OCI-LY1 (cell line): ENCODE measurements around the gene NR3C1.

Experiments used
- H2AFZ ChIP-seq: fragments of 200-600 bp; sonication (generic), shearing (Covaris generic); 2 replicates; pipeline ENCODE4 v1.6.0; 2014; ENCODE audit warnings: antibody characterized with exemption, mild to moderate bottlenecking, low read length
- H3F3A ChIP-seq: fragments of 200-600 bp; sonication (generic), shearing (Covaris generic); 2 replicates; pipeline ENCODE4 v1.6.0; 2014; ENCODE audit warnings: mild to moderate bottlenecking, antibody characterized with exemption, low read length, moderate library complexity; ENCODE audit not compliant: insufficient read depth
- H3K27ac ChIP-seq: fragments of 200-600 bp; sonication (generic); 2 replicates; pipeline ENCODE4 v1.5.1; 2014; ENCODE audit warnings: low read length, mixed run types, mild to moderate bottlenecking, low read depth; ENCODE audit not compliant: poor library complexity, severe bottlenecking
- H3K27me3 ChIP-seq: fragments of 200-600 bp; sonication (generic); 2 replicates; pipeline ENCODE4 v1.6.0; 2014; ENCODE audit warnings: antibody characterized with exemption, mild to moderate bottlenecking, low read length, moderate library complexity; ENCODE audit not compliant: insufficient read depth
- H3K36me3 ChIP-seq: fragments of 200-600 bp; sonication (generic); 2 replicates; pipeline ENCODE4 v1.6.1; 2014; ENCODE audit warnings: mild to moderate bottlenecking, antibody characterized with exemption, low read length, moderate library complexity, mixed read lengths; ENCODE audit not compliant: insufficient read depth
- H3K4me1 ChIP-seq: fragments of 200-600 bp; sonication (generic); 2 replicates; pipeline ENCODE4 v1.5.1; 2014; ENCODE audit warnings: mild to moderate bottlenecking, low read length, moderate library complexity; ENCODE audit not compliant: insufficient read depth, severe bottlenecking
- H3K4me2 ChIP-seq: fragments of 200-600 bp; sonication (generic), shearing (Covaris generic); 2 replicates; pipeline ENCODE4 v1.6.1; 2014; ENCODE audit warnings: low read length
- H3K4me3 ChIP-seq: fragments of 200-600 bp; sonication (generic); 2 replicates; pipeline ENCODE4 v1.5.1; 2014; ENCODE audit warnings: low read length, low read depth, mild to moderate bottlenecking, mixed read lengths; ENCODE audit not compliant: poor library complexity, severe bottlenecking
- H3K79me2 ChIP-seq: fragments of 200-600 bp; shearing (Covaris generic); 2 replicates; pipeline ENCODE4 v1.6.1; 2016; ENCODE audit warnings: mixed run types, low read length, mixed read lengths; ENCODE audit not compliant: insufficient read depth
- H3K9ac ChIP-seq: fragments of 200-600 bp; sonication (generic), shearing (Covaris generic); 2 replicates; pipeline ENCODE4 v1.6.1; 2014; ENCODE audit warnings: mild to moderate bottlenecking, low read length, mixed read lengths
- H3K9me2 ChIP-seq: fragments of 200-600 bp; sonication (generic), shearing (Covaris generic); 2 replicates; pipeline ENCODE4 v1.6.1; 2014; ENCODE audit warnings: low read depth, mild to moderate bottlenecking, low read length, mixed read lengths
- H3K9me3 ChIP-seq: fragments of 200-600 bp; shearing (Covaris generic); 2 replicates; pipeline ENCODE4 v1.6.1; 2014; ENCODE audit warnings: low read length, mixed read lengths
- H4K20me1 ChIP-seq: fragments of 200-600 bp; sonication (generic), shearing (Covaris generic); 2 replicates; pipeline ENCODE4 v1.6.0; 2016; ENCODE audit warnings: mild to moderate bottlenecking, low read length; ENCODE audit not compliant: insufficient read depth
- CTCF ChIP-seq: fragments of 200-600 bp; sonication (generic), shearing (Covaris generic); IDR thresholded peaks from 2 replicates; pipeline ENCODE4 v1.5.1; 2017; ENCODE audit warnings: mild to moderate bottlenecking, antibody characterized with exemption, low read length, moderate library complexity, mixed read lengths
- EZH2 ChIP-seq: fragments of 200-600 bp; sonication (generic), shearing (Covaris generic); IDR thresholded peaks from 2 replicates; pipeline ENCODE4 v1.8.0; 2017; ENCODE audit warnings: borderline replicate concordance, mixed run types, mild to moderate bottlenecking, antibody characterized with exemption, low read length, moderate library complexity, mixed read lengths

Gene NR3C1

GRCh38 chr5:143349177-143349576 is 54.3 kb downstream of the NR3C1 start:
- Histone ChIP-seq H3K9me2 (no peaks in the 10 kb centered on the region), H3F3A (no peaks in the 10 kb centered on the region), H3K27me3 (no peaks in the 10 kb centered on the region), H3K9me3 (no peaks in the 10 kb centered on the region), H3K36me3 (peaks cover 57% of the 10 kb centered on the region; the same call in 1 of the 2 replicates), H2AFZ (no peak overlapping the region), H3K4me1 (peaks cover 56% of the 10 kb centered on the region), H3K9ac (no peak overlapping the region), H3K27ac (peak overlapping the region; percentile 27), H3K79me2 (peaks cover 100% of the 10 kb centered on the region), H3K4me3 (no peak overlapping the region), H4K20me1 (0 out of 2 replicates have a peak, but pooled peaks cover 2% of the 10 kb centered on the region), H3K4me2 (no peak overlapping the region)
- TF ChIP-seq CTCF (no peak), EZH2 (no peak)

GRCh38 chr5:143347698-143348344 is 55.7 kb downstream of the NR3C1 start:
- H3K27ac ChIP-seq, result no peak overlapping the region
- no peak for TF ChIP-seq CTCF
- TF ChIP-seq EZH2, result no peak
- no peak overlapping the region for H3K4me3 ChIP-seq
- no peaks in the 10 kb centered on the region for H3K27me3 ChIP-seq
- H2AFZ ChIP-seq, result no peak overlapping the region
- peaks cover 43% of the 10 kb centered on the region for H3K4me1 ChIP-seq
- H3K79me2 ChIP-seq, result peaks cover 100% of the 10 kb centered on the region
- no peaks in the 10 kb centered on the region for H3F3A ChIP-seq
- 0 out of 2 replicates have a peak, but pooled peaks cover 2% of the 10 kb centered on the region for H4K20me1 ChIP-seq
- H3K9me2 ChIP-seq, result no peaks in the 10 kb centered on the region
- H3K36me3 ChIP-seq, result peaks cover 55% of the 10 kb centered on the region
- no peak overlapping the region for H3K4me2 ChIP-seq
- H3K9ac ChIP-seq, result no peak overlapping the region
- H3K9me3 ChIP-seq, result no peaks in the 10 kb centered on the region

GRCh38 chr5:143347046-143347445 is 56.4 kb downstream of the NR3C1 start:
- Histone ChIP-seq H3K4me2 (no peak overlapping the region), H3K9me2 (no peaks in the 10 kb centered on the region), H3K27ac (no peak overlapping the region), H3K79me2 (peaks cover 100% of the 10 kb centered on the region), H3F3A (no peaks in the 10 kb centered on the region), H3K9ac (no peak overlapping the region), H3K4me1 (peaks cover 46% of the 10 kb centered on the region), H3K36me3 (peaks cover 60% of the 10 kb centered on the region), H3K4me3 (no peak overlapping the region), H3K27me3 (no peaks in the 10 kb centered on the region), H4K20me1 (peaks cover 7% of the 10 kb centered on the region; the same call in 1 of the 2 replicates), H3K9me3 (no peaks in the 10 kb centered on the region), H2AFZ (no peak overlapping the region)
- TF ChIP-seq EZH2, result no peak
- no peak for TF ChIP-seq CTCF
